CD4-positive, CD25-positive, alpha-beta regulatory T cell (primary cell): ENCODE data around the gene RPRD1B. TPM values are rescaled to one million over a fixed set of nuclear protein-coding genes. Genes with fewer than 3 reads are reported as not detected.
"Not testable (repeated sequence)": the region's sequence is repeated elsewhere in the genome, so short reads cannot be mapped to it uniquely, and the experiment has no call there.

Experiments
- ATAC-seq, 2 donors: fragments of 150-1000 bp; cut with Tn5 transposase; one replicate each; pipeline ENCODE4 v1.10.0; 2021; ENCODE audit warnings: low read depth in 2 of 2, moderate number of reproducible peaks in 2 of 2, moderate library complexity in 1 of 2
- DNase-seq, 3 donors: peaks; one replicate each; pipeline versions ENCODE4 v3.0.0 to v3.0.0-alpha.2; 2012 to 2022; ENCODE audit warnings: mixed read lengths in 1 of 3
- H3K27ac ChIP-seq: one replicate; pipeline ENCODE4 v1.7.0; 2013; ENCODE audit warnings: mild to moderate bottlenecking, low read length; ENCODE audit not compliant: insufficient read depth, poor library complexity, severe bottlenecking
- H3K27me3 ChIP-seq: one replicate; pipeline ENCODE4 v1.7.0; 2013; ENCODE audit warnings: low read length; ENCODE audit not compliant: control insufficient read depth, insufficient read depth
- H3K36me3 ChIP-seq: one replicate; pipeline ENCODE4 v1.7.0; 2013; ENCODE audit warnings: mild to moderate bottlenecking, low read length, moderate library complexity; ENCODE audit not compliant: control insufficient read depth, insufficient read depth
- H3K4me1 ChIP-seq: 2 replicates; pipeline ENCODE4 v1.7.0; 2013; ENCODE audit warnings: mild to moderate bottlenecking, low read length; ENCODE audit not compliant: insufficient read depth, control insufficient read depth, poor library complexity, severe bottlenecking
- H3K4me3 ChIP-seq: one replicate; pipeline ENCODE4 v1.7.0; 2013; ENCODE audit warnings: low read depth, mild to moderate bottlenecking, low read length, moderate library complexity
- H3K9me3 ChIP-seq, 2 experiments: 1 replicate in 1 of 2; 2 replicates in 1 of 2; pipeline ENCODE4 v1.7.0; 2013; ENCODE audit warnings: low read length in 2 of 2, mild to moderate bottlenecking in 1 of 2, moderate library complexity in 1 of 2; ENCODE audit not compliant: control insufficient read depth in 2 of 2
- H3K27ac Mint-ChIP-seq, 3 donors: one replicate each; pipeline ENCODE4 v1.8.0; 2020 to 2022; ENCODE audit warnings: mild to moderate bottlenecking in 3 of 3, mixed read lengths in 3 of 3, moderate library complexity in 2 of 3
- H3K27me3 Mint-ChIP-seq: one replicate; pipeline ENCODE4 v1.8.0; 2022; ENCODE audit warnings: mild to moderate bottlenecking, mixed read lengths
- H3K36me3 Mint-ChIP-seq: one replicate; pipeline ENCODE4 v1.8.0; 2020; ENCODE audit warnings: mixed read lengths
- H3K4me1 Mint-ChIP-seq, 4 donors: one replicate each; pipeline ENCODE4 v1.8.0; 2020 to 2022; ENCODE audit warnings: mixed read lengths in 4 of 4, mild to moderate bottlenecking in 1 of 4
- H3K4me3 Mint-ChIP-seq, 4 donors: one replicate each; pipeline ENCODE4 v1.8.0; 2020 to 2022; ENCODE audit warnings: mild to moderate bottlenecking in 4 of 4, mixed read lengths in 4 of 4, moderate library complexity in 3 of 4
- H3K9me3 Mint-ChIP-seq, 7 donors: one replicate each; pipeline ENCODE4 v1.8.0; 2020 to 2022; ENCODE audit warnings: mixed read lengths in 7 of 7, mild to moderate bottlenecking in 3 of 7, moderate library complexity in 2 of 7
- polyA plus RNA-seq, 4 donors: library from polyadenylated mRNA; unstranded; fragments of 300-500 nt; fragmentation: Illumina TruSeq; gene quantifications; one replicate each; pipeline ENCODE4 v1.2.3, GENCODE V29; 2021
- total RNA-seq: library from RNA; stranded (reverse); gene quantifications from one replicate; pipeline ENCODE4 v1.2.3, GENCODE V29; 2022

Gene RPRD1B
- total and polyA plus RNA-seq, 5 donors from 2014 or later, result 3.8 to 54.0 (median 4.4) TPM

DNA sequence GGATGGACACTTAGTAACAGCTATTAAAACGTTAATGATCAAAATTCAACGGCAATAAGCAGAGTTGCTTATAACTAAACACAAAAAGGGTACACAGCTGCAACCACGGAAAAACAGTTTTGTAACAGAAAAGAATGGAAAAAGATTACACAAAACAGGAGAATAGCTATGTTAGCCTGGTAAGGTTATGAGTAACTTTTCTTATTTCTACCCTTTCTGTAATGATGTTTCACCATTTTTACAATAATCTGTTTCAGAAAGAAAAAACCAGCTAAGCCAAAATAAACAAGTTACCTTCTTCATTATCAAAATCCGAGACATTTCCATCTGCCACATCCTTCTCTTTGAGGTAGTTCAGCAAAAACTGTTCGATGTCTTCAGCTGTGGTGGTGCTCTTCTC, 27.6 kb upstream of the RPRD1B start:
- no peak overlapping the region for H3K4me3 Mint-ChIP-seq
- H3K4me1 Mint-ChIP-seq, result peaks cover 22 to 47% (median 33%) of the 10 kb centered on the region in 4 donors
- no peaks in the 10 kb centered on the region for H3K9me3 Mint-ChIP-seq
- ATAC-seq (no peak), DNase-seq (no peak)
- H3K36me3 ChIP-seq, result peaks cover 45% of the 10 kb centered on the region
- H3K27me3 ChIP-seq, result no peaks in the 10 kb centered on the region
- no peaks in the 10 kb centered on the region for H3K27me3 Mint-ChIP-seq
- no peak overlapping the region for H3K4me3 ChIP-seq
- H3K27ac ChIP-seq, result no peak overlapping the region
- no peaks in the 10 kb centered on the region for H3K9me3 ChIP-seq
- peak overlapping the region in 1 of 3 donors; percentile 57 for H3K27ac Mint-ChIP-seq
- peaks cover 42% of the 10 kb centered on the region for H3K36me3 Mint-ChIP-seq
- peaks cover 16% of the 10 kb centered on the region for H3K4me1 ChIP-seq

DNA sequence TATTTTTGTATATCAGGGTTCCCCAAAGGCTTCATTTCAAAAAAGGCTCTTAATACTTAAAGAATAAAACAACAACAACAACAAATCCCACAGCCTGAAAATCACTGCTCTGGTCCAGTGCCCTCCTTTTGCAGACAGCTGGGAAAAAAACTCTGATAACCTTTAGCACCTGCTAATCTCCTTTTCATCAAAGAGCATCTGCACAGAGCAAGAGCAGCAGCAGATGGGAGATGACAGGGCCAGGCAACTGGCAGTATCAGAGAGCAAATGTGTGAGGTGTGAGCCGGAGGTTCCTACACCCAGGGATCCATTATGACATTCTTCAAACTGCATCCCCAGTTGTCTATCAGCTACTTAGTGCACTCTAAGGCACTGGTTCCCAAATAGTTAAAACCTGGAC, 26.0 kb upstream of the RPRD1B start:
- Mint-ChIP-seq H3K27me3 (no peaks in the 10 kb centered on the region), H3K4me3 (no peak overlapping the region), H3K4me1 (peaks cover 16 to 32% (median 24%) of the 10 kb centered on the region in 4 donors), H3K27ac (no peak overlapping the region), H3K36me3 (peaks cover 36% of the 10 kb centered on the region), H3K9me3 (no peaks in the 10 kb centered on the region)
- H3K9me3 ChIP-seq, result no peaks in the 10 kb centered on the region
- H3K27ac ChIP-seq, result no peak overlapping the region
- H3K27me3 ChIP-seq, result no peaks in the 10 kb centered on the region
- H3K36me3 ChIP-seq, result peaks cover 45% of the 10 kb centered on the region
- ATAC-seq, result no peak
- H3K4me1 ChIP-seq, result peaks cover under 1% of the 10 kb centered on the region
- DNase-seq, result no peak
- H3K4me3 ChIP-seq, result no peak overlapping the region

DNA sequence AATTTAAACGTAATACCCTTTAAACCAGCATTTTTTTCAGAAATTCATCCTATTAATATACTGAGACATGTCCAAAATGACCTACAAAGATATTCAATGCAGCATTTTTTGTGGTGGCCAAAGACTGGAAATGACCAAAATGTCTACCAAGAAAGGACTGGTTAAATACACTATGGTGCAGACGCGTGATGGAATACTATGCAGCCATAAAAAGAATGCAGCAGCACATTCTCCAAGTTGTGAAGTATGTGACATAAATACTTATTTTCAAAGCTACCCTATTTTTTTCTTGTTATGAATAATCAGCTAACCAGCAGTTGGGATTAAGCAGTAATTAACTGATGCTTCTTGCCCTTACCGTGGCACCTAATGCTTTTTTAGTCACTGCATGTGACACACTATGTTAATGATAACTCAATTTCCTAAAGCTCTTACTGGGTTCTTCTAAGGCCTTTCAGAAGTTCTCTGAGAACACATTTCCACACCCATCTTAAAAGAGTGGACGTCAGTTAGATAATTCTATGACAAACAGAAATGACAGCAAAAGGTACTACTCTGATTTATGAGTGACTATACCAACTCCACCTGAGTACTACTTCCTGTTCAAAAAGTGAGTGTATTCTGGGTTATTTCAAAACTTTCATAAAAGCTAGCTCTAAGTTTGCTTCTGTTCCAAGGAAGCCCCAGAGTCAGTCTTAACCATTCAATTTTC, 25.2 kb upstream of the RPRD1B start:
- Mint-ChIP-seq H3K9me3 (no peaks in the 10 kb centered on the region), H3K27ac (no peak overlapping the region), H3K4me1 (peaks cover 15 to 31% (median 23%) of the 10 kb centered on the region in 4 donors), H3K36me3 (peaks cover 39% of the 10 kb centered on the region), H3K4me3 (no peak overlapping the region), H3K27me3 (no peaks in the 10 kb centered on the region)
- peaks cover 46% of the 10 kb centered on the region for H3K36me3 ChIP-seq
- no peak overlapping the region for H3K4me3 ChIP-seq
- DNase-seq (no peak), ATAC-seq (no peak)
- no peaks in the 10 kb centered on the region for H3K27me3 ChIP-seq
- no peaks in the 10 kb centered on the region for H3K9me3 ChIP-seq
- H3K27ac ChIP-seq, result no peak overlapping the region
- H3K4me1 ChIP-seq, result no peaks in the 10 kb centered on the region

- Mint-ChIP-seq H3K4me1 (peaks cover 17 to 25% (median 19%) of the 10 kb centered on the region in 4 donors), H3K36me3 (peaks cover 43% of the 10 kb centered on the region)
- H3K4me3 ChIP-seq, H3K9me3 ChIP-seq, ATAC-seq, H3K27me3 Mint-ChIP-seq, H3K9me3 Mint-ChIP-seq, H3K27ac Mint-ChIP-seq, H3K27ac ChIP-seq, DNase-seq, H3K27me3 ChIP-seq, H3K4me3 Mint-ChIP-seq, H3K4me1 ChIP-seq: not testable (repeated sequence)
- H3K36me3 ChIP-seq, result peaks cover 48% of the 10 kb centered on the region
These were observed 24.1 kb upstream of the RPRD1B start for GRCh38 chr20:38009416-38009815.

DNA sequence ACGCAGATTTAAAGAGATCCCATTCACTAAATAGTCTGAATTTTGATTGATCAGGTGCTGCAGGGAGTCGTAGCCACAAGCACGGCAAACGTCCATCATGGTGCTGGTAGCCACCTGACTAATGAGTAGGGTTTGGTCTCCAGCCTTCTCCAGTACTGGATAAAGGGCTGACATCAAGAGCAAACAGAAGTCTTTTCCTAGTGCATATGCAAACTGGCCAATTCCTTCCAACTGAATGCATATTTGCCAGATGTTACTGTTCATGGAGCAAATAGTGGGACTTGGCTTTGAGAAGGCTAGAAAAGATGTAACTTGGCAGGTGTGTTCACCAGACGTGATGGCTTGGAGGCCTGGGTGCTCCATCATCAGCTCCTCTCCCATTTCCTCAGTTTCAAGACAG, 21.9 kb upstream of the RPRD1B start:
- peaks cover 51% of the 10 kb centered on the region for H3K36me3 ChIP-seq
- Mint-ChIP-seq H3K27ac (no peak overlapping the region), H3K36me3 (peaks cover 45% of the 10 kb centered on the region), H3K27me3 (no peaks in the 10 kb centered on the region), H3K4me3 (no peak overlapping the region), H3K9me3 (peaks cover 0 to 3% (median 0%) of the 10 kb centered on the region in 7 donors), H3K4me1 (peaks cover 7 to 17% (median 11%) of the 10 kb centered on the region in 4 donors)
- H3K27me3 ChIP-seq, result no peaks in the 10 kb centered on the region
- no peak for ATAC-seq
- no peaks in the 10 kb centered on the region for H3K9me3 ChIP-seq
- no peak for DNase-seq
- H3K27ac ChIP-seq, result no peak overlapping the region
- H3K4me1 ChIP-seq, result no peaks in the 10 kb centered on the region
- H3K4me3 ChIP-seq, result no peak overlapping the region

DNA sequence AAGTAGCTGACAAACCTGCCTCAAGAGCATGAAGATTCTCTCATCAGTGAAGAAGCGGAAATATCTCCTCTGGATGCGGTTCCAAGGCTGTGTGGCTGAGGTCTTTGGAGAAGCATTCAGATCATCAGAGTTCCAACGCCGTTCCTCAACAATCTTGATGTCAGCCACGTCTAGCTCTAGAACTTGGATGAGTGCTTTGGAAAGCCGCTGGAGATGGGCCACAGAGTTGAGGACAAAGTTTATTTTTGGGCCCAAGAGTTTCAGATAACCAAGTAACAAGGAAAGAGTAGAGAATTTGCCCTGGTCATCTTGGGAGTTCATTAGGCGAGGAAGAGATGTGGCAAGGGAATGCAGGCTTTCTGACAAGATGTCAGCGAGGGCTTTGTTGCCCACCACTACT, 21.2 kb upstream of the RPRD1B start:
- peaks cover 57% of the 10 kb centered on the region for H3K36me3 ChIP-seq
- no peak for ATAC-seq
- peaks cover 51% of the 10 kb centered on the region for H3K36me3 Mint-ChIP-seq

DNA sequence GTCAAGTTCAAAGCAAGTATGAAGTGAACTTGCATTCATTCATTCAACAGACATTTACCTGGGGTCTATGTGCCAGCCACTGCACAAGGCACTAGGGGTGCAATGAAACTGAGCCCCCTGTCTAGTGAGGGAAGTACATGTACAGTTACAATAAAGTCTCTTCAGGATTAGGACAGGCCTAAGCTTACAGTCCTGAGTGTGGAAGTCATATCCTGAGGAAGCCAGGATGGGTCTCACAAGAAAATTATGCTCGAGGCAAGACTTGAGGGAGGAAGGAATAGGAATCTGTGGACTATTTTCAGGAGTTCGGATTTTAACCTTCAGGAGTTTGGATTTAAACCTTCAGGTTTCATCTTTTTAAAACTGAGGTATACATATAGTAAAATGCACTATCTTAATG, 19.7 kb upstream of the RPRD1B start:
- Mint-ChIP-seq H3K27me3 (no peaks in the 10 kb centered on the region), H3K9me3 (peaks cover 0 to 12% (median 3%) of the 10 kb centered on the region in 7 donors), H3K27ac (no peak overlapping the region), H3K4me3 (no peak overlapping the region), H3K36me3 (peaks cover 56% of the 10 kb centered on the region), H3K4me1 (peaks cover 0 to 15% (median 4%) of the 10 kb centered on the region in 4 donors)
- peaks cover 70% of the 10 kb centered on the region for H3K36me3 ChIP-seq
- H3K9me3 ChIP-seq, result peaks cover 8 to 9% of the 10 kb centered on the region in 2 experiments
- ATAC-seq, result no peak
- H3K27ac ChIP-seq, result no peak overlapping the region
- H3K4me3 ChIP-seq, result no peak overlapping the region
- DNase-seq, result no peak
- H3K27me3 ChIP-seq, result no peaks in the 10 kb centered on the region
- no peaks in the 10 kb centered on the region for H3K4me1 ChIP-seq

More for the DNA sequence above, 21.2 kb upstream of the RPRD1B start:
- Mint-ChIP-seq H3K4me1 (peaks cover 5 to 15% (median 10%) of the 10 kb centered on the region in 4 donors), H3K4me3 (no peak overlapping the region), H3K27ac (no peak overlapping the region), H3K9me3 (peaks cover 0 to 6% (median 2%) of the 10 kb centered on the region in 7 donors), H3K27me3 (no peaks in the 10 kb centered on the region)
- no peak for DNase-seq
- H3K9me3 ChIP-seq, result peaks cover 0 to under 1% of the 10 kb centered on the region in 2 experiments
- no peak overlapping the region for H3K4me3 ChIP-seq
- H3K27me3 ChIP-seq, result no peaks in the 10 kb centered on the region
- H3K4me1 ChIP-seq, result no peaks in the 10 kb centered on the region
- no peak overlapping the region for H3K27ac ChIP-seq

DNA sequence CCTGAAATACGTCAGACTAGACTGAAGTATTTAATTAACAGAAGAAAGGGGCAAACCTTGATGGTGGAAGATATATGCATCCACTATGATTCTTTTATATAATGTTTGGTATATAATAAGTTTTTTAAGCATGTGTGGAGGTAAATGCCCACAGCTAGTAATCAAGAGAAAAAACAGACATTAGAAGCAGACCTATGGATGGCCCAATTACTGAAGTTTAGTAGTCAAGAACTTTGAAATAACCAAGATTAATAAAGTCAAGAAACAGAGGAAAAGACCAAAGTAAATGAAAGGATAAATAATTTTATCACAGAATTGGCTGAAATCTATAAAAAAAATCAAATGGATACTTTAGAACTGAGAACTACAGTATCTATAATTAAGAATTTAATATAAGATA, 15.6 kb upstream of the RPRD1B start:
- peaks cover 55% of the 10 kb centered on the region for H3K36me3 ChIP-seq
- Mint-ChIP-seq H3K4me1 (peaks cover 11 to 38% (median 24%) of the 10 kb centered on the region in 4 donors), H3K36me3 (peaks cover 55% of the 10 kb centered on the region), H3K9me3 (peaks cover 0 to 18% (median 3%) of the 10 kb centered on the region in 7 donors), H3K27me3 (no peaks in the 10 kb centered on the region), H3K27ac (no peak overlapping the region), H3K4me3 (no peak overlapping the region)
- no peak overlapping the region for H3K4me3 ChIP-seq
- no peak for DNase-seq
- no peaks in the 10 kb centered on the region for H3K4me1 ChIP-seq
- ATAC-seq, result no peak
- peaks cover 8 to 9% of the 10 kb centered on the region in 2 experiments for H3K9me3 ChIP-seq
- H3K27me3 ChIP-seq, result no peaks in the 10 kb centered on the region
- no peak overlapping the region for H3K27ac ChIP-seq
